ENCODE measurements around the gene KCNE3. TPM values are rescaled to one million over a fixed set of nuclear protein-coding genes. Genes with fewer than 3 reads are reported as not detected.

KCNE3 gene
- total and polyA plus RNA-seq, 11 donors = 1.3 to 9.5 (median 2.3) TPM

DNA sequence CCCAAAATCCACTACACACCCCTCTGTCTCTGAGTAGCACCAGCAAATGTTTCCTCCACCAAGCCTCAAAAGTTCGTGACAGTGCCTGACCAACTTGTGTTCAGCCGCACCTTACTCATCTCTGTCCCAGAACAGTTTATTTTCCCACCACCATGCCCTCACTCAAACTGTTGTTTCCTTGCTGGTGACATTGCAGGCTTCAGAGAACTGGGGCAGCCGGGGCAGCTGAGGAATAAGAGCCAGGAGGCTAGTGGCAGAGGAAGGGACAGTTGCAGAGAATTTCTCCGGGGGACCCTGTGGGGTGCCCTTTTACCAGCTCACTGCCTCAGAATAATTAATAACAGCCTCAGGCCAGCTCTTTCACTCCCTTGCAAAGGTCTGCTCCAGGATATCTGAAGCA lies 709 bp upstream of the KCNE3 start:
- H3K4me1 ChIP-seq = peaks cover 0 to 42% (median 10%) of the 10 kb centered on the region in 12 donors
- peak overlapping the region in 4 of 12 donors; percentile 25 to 77 (median 62) for H3K27ac ChIP-seq
- H3K9me3 ChIP-seq = no peaks in the 10 kb centered on the region
- no peaks in the 10 kb centered on the region for H3K36me3 ChIP-seq
- ATAC-seq = no peak
- TF ChIP-seq, protein P1, sequence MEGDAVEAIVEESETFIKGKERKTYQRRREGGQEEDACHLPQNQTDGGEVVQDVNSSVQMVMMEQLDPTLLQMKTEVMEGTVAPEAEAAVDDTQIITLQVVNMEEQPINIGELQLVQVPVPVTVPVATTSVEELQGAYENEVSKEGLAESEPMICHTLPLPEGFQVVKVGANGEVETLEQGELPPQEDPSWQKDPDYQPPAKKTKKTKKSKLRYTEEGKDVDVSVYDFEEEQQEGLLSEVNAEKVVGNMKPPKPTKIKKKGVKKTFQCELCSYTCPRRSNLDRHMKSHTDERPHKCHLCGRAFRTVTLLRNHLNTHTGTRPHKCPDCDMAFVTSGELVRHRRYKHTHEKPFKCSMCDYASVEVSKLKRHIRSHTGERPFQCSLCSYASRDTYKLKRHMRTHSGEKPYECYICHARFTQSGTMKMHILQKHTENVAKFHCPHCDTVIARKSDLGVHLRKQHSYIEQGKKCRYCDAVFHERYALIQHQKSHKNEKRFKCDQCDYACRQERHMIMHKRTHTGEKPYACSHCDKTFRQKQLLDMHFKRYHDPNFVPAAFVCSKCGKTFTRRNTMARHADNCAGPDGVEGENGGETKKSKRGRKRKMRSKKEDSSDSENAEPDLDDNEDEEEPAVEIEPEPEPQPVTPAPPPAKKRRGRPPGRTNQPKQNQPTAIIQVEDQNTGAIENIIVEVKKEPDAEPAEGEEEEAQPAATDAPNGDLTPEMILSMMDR (IDR thresholded peaks at IDR 0.05) = no peak
- no peak for TF ChIP-seq POLR2A (IDR thresholded peaks at IDR 0.05)
- no peak for DNase-seq
- H3K4me3 ChIP-seq = peak overlapping the region in 4 of 12 donors; percentile 70 to 81 (median 72)
- 82 to 94% (median 89%) methylated on average over 4 of the region's 4 CpGs for WGBS, 4 donors
- intact Hi-C loops (cut with DNase I) = no loop called here
- peaks cover 0 to 6% (median 0%) of the 10 kb centered on the region in 9 donors for H3K27me3 ChIP-seq

DNA sequence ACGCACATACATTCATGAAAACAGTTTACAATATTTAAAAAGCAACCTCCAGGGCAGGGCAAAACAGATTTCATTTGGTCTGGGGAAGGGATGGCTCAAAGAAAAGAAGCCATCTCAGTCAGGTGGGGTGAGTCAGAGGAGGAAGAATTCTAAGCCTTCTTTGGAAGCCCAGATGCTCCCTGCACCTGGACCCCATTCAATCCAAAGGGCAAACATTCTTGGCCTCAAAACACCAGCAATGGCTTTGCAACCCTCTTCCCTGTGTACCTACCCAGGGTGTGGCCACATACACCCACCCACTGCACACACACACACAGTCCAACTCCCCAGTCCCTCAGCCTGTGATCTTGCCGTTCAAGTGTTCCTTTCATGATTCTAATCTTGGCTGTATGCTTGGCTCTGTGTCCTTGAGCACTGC lies 2.0 kb downstream of the KCNE3 start:
- WGBS, 4 donors = 61 to 70% (median 65%) methylated on average over 2 of the region's 2 CpGs

DNA sequence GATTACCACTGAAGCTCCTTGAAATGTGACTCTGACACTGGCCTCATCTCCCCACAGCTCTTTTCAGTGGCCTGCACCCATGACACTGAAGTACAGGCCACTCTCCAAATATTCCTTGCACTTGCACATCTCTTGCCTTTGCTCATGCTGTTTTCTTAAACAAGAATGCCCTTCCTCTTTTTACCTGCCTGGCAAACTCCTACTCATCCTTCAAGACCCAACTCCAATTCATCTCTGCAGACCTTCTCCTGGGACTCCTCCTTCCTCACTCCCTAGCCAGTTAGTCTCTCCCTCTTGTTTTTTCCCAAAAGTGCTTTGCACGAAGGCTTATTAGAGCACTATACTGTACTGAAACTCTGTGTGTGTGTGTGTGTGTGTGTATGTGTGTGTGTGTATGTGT lies 2.6 kb downstream of the KCNE3 start:
- H3K27ac ChIP-seq = no peak overlapping the region
- H3K9me3 ChIP-seq = no peaks in the 10 kb centered on the region
- WGBS, 4 donors = 94 to 96% (median 95%) methylated on average over 1 of the region's 1 CpG
- intact Hi-C loops (cut with DNase I) = no loop called here
- H3K27me3 ChIP-seq = peaks cover 0 to 6% (median 0%) of the 10 kb centered on the region in 9 donors
- no peak for TF ChIP-seq POLR2A (IDR thresholded peaks at IDR 0.05)
- TF ChIP-seq, protein P1 (IDR thresholded peaks at IDR 0.05) = no peak
- ATAC-seq (no peak), DNase-seq (no peak)
- H3K36me3 ChIP-seq = peaks cover 0 to 3% (median 0%) of the 10 kb centered on the region in 9 donors
- H3K4me3 ChIP-seq = no peak overlapping the region
- peaks cover 0 to 50% (median 16%) of the 10 kb centered on the region in 12 donors for H3K4me1 ChIP-seq

More for the DNA sequence above, 2.0 kb downstream of the KCNE3 start:
- DNase-seq (no peak), ATAC-seq (no peak)
- Histone ChIP-seq H3K27ac (no peak overlapping the region), H3K4me3 (peak overlapping the region in 1 of 12 donors; percentile 71), H3K36me3 (peaks cover 0 to 1% (median 0%) of the 10 kb centered on the region in 9 donors), H3K4me1 (peaks cover 0 to 45% (median 16%) of the 10 kb centered on the region in 12 donors), H3K27me3 (peaks cover 0 to 6% (median 0%) of the 10 kb centered on the region in 9 donors), H3K9me3 (no peaks in the 10 kb centered on the region)
- TF ChIP-seq, protein P1 (IDR thresholded peaks at IDR 0.05) = no peak
- TF ChIP-seq POLR2A (IDR thresholded peaks at IDR 0.05) = no peak
- intact Hi-C loops (cut with DNase I) = no loop called here

DNA sequence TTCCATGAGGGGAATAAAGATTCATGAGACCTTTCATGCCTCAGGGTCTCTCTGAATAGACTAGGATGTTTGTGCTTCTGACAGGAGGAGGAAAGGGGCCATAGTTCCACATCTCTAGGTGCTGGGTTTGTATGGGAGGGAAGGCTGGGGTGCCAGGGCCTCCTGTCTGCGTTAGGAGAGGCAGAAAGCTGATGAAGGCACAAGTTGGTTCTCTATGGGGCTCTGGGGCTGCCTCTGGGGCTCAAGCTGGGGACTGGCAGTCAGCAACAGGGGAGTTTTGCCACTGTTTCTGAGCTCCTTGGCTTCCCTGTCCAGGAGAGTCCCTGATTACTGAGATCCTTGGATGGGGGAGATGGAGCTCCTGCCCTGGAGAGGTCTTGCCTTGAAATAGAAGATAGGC lies 4.1 kb downstream of the KCNE3 start:
- WGBS, 4 donors = 81 to 100% (median 96%) methylated on average over 1 of the region's 1 CpG
- intact Hi-C loops (cut with DNase I) = no loop called here

More for the DNA sequence above, 4.1 kb downstream of the KCNE3 start:
- no peak for ATAC-seq
- Histone ChIP-seq H3K4me1 (peaks cover 0 to 45% (median 13%) of the 10 kb centered on the region in 12 donors), H3K9me3 (no peaks in the 10 kb centered on the region), H3K36me3 (peaks cover 0 to 4% (median 0%) of the 10 kb centered on the region in 9 donors), H3K27ac (peak overlapping the region in 1 of 12 donors; percentile 93), H3K27me3 (peaks cover 0 to 6% (median 0%) of the 10 kb centered on the region in 9 donors), H3K4me3 (no peak overlapping the region)
- TF ChIP-seq POLR2A (IDR thresholded peaks at IDR 0.05) = no peak
- TF ChIP-seq, protein P1 (IDR thresholded peaks at IDR 0.05) = no peak
- no peak for DNase-seq
